Cortex of kidney (tissue), 1 donor: ENCODE measurements around the gene GPER1.
"Not testable (repeated sequence)": the region's sequence is repeated elsewhere in the genome, so short reads cannot be mapped to it uniquely, and the experiment has no call there.

ENCODE experiments used
- DNase-seq: peaks from one replicate; lab custom pipeline; 2025; lab: John Stamatoyannopoulos, UW

GPER1 gene

DNA sequence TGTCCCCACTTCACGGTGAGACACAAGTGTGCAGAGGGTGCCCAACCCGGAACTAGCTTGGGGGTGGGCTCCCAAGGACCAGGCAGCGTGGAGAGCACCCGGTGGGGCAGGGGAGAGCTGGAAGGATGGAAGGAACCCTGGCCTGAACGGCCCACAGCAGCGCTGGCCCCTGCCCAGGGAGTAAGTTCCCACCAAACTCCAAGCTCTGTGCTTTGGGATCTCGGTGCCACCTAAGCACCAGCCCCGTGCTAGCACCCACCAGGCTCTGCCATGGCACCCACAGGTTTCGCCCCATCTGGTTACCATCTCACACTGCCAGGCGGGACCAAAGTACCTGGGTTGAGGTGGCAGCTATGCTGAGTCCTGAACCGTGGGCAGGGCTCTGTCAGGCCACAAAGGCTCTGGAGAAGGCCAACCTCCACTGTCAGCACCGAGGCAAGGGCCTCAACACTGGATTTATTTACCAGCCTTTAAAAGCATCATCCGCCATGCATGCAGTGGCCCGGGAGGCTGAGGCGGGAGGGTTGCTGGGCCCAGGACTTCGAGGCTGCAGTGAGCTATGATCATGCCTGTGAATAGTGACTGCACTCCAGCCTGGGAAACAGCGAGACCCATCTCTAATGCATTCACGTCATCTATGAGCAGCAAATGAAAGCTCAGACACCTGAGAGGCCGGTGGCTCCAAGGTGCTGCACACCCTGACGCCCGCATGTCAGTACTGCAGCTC lies 16.0 kb downstream of the GPER1 start:
- DNase-seq, result no peak

DNA sequence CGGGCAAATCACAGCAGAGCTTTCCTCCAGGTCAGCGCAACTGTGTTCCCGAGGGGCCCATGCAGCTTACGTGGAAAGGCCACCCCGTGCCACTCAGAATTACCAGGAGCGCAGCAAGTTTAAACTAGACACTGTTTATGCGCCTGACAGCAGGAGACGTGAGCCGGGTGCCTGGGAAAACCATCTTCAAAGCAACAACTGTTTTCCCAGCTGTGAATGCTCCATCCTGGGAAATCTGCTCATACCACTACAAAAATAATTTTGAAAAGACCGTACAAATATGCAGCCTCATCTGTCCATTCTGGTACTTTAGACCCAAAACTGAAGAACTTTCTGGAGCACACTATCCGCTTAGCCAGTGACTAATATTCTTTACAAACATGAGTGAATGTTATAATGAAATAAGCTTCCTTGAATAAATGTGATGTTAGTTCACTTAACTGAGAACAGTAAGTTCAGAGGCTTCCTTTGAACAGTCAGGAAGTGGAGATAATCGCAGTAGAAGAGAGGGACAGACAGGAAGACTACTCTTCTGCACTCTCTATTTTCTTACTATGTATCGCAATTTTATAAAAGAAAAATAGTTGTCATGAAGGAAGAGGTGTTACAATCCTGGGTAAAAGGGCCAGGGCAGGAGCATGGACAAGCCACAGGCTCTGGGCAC lies 16.7 kb downstream of the GPER1 start:
- DNase-seq, result no peak

DNA sequence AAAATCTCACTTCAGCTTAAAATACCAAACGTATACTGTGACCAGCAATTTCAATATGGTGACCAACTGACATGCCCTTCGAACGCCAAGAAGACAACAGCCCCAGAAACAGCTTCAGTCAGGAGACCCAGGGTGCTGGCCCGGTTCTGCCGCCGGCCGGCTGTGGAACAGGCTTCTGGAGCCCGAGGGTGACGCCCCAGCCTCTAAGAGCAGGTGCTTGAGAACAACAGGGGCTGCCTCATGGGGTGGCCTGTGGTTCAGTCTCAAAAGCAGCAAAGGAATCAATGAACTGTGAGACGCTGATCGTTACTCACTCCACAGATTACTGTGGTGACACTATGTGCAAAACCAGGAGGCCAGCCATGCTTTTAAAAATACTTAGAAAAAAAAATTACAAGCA lies 17.3 kb downstream of the GPER1 start:
- DNase-seq, result no peak

DNA sequence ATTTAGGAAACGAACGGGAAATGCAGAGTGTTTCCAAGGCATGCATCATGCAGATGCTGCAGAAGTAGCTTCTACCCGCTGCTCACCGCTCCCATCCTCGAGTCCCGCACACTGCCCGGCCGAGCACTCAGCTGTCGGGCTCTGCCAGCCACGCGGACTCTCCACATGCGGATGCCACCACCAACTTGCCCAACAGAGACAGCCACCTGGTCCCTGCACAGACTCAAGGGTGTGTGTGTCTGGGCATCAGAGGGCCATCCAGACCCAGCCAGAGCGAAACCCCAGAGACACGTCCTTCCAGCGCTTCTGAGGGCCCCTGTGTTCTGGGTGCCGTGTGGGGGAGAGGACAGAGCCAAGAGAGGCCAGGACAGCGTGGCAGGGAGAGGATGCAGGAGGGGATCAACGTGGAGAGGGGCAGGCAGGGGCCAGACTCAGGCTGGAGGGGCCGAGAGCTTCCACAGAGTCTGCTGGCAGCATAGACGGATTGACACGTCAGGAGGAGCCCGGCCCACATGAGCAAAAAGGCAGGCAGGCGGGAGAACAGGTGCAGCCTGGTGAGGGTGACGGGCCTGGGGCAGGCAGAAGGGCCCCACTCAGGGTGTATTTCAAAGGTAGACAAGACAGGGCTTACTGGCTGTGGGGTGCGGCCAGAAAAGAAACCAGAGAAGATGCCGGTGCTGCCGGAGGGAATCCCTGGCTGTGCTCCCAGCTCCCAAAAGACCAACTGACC lies 18.3 kb downstream of the GPER1 start:
- DNase-seq, result no peak

DNA sequence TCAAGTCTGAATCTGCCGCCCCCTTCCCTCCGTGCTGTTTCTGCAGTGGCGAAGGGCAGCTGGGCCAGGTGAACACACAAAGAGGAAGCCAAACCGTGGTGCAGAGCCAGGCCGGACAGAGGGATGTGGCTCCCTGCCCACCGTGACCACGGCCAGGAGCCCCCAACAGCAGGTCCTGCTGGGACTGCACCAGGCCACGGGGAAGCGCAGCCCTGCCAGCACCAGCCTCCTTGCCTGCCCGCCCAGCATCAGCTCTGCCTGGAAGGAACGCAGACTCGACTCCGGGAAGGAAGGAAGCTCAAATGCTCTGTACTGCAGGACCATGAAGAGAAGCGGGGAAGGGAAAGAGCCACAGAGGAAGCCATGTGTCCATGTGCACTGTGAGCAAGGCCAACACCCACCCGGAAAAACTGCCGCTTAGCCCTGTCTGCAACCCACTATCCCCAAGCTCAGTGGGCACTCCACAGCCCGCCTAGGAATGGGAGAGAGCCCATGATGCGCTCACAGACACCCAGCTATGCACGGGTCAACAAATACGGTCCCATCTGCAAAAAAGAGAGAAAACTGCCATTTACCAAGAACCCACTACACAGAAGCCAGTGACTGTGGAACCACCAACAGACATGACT lies 19.0 kb downstream of the GPER1 start:
- DNase-seq, result no peak

DNA sequence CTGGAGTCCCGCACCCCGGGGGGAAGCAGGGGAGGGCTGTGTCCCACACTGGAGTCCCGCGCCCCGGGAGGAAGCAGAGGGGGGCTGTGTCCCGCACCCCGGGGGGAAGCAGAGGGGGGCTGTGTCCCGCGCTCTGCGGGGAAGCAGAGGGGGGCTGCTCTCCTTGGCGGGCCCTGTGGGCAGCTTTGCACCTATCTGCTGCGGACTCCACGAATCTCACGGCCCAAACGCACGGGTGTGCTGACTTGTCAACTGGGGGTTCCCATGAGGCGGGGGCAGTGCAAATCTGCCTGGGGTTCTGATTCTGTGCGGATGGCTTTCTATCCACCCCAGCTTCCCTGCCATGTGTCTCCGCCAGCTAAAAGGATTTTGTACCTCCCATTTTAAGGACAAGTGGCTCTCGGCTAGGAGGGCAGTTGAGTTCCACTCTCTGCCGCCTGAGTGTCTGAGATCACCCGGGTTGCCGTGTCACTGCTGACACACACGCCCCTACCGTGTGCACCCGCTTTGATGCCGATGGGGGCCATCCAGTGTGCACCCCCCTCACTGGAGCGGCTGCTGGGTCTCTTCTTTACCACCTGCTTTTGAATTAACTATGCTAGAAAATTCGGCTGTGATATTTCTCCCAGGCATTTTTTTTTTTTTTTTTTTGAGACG lies 20.5 kb downstream of the GPER1 start:
- no peak for DNase-seq

DNA sequence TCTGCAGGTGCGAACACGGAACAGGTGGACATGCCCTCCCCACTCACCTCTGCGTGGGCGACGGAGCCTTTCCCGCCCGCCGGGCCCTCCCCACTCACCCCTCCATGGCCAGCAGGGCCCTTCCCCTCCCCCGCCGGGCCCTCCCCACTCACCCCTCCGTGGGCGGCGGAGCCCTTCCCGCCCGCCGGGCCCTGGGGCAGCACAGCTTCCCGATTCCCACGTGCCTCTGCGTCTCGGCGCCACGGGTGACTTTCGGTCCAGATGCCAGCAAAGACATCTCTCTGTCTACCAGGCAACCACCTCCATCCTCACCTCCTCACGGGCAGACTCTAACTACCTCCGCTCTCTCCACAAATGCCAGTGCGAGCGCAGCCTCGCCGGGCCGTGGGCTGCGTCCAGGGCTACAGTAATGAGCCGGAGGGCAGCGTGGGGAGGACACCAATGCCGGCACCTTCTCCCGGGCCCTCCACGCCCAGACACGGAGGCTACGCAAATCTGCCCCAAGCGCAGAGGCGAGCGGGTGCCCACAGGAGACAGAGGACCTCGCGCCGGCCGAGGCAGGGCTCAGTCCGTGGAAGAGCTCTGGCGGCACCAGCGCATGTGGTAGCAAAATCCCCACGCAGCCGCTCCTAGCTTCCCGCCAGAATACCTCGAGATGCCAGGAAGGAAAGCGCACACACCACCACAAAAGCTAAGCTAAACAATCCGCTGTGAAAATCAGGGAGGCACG lies 21.8 kb downstream of the GPER1 start:
- no peak for DNase-seq

DNA sequence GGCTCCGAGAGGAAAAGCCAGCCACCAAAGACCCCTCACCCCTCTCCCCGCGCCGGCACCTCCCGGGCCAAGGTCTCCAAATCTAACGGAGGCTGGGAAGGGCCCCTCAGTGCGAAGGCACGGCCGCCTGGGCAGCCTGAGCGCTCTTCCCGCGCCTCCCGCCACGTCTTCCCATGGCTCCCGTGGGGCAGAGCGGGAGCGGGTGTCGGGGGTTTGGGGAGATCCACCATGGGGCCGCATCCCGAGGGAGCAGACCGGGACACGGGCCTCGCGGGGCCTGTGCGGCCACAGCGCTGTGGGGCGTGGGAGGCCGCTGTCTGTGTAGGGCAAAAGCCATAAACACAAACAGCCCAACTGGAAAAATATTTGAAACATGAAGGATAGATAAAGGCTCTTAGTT lies 22.4 kb downstream of the GPER1 start:
- DNase-seq, result no peak

DNA sequence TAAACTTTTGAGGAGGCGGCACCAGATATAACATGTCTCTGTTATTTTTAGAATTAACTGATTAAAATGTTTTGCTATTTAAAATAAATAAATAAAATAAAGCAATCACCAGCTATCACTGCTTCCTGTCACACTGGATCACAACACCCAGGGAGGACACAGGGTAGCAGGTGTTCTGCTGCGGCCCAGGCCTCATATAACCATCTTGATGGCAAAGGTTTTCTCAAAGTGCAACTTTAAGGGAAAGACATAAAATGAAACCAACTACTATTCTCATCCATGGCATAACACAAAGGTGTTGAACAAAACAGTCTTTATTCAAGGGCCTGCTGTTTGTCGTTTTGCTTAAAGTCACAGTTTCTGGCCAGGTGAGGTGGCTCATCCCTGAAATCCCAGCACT lies 23.2 kb downstream of the GPER1 start:
- DNase-seq, result no peak

DNA sequence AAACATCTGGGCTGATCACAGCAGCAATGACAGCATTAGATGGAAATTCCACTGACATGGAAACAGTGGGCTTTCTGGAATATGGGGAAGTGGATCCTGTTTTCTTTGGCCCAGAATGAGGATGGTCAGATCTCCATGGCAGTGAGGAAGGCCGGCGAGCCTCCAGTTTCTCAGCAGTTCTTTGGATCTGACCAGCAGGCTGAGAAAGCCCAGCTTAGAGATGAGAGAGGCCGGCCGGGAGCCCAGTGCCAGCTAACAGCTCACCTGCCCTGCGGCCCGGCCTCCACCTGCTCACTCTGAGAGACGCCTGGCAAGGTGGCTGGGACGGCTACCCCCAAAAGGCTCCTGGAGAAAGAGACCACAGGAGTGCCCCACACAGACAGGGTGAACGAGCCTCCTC lies 24.2 kb downstream of the GPER1 start:
- no peak for DNase-seq

DNA sequence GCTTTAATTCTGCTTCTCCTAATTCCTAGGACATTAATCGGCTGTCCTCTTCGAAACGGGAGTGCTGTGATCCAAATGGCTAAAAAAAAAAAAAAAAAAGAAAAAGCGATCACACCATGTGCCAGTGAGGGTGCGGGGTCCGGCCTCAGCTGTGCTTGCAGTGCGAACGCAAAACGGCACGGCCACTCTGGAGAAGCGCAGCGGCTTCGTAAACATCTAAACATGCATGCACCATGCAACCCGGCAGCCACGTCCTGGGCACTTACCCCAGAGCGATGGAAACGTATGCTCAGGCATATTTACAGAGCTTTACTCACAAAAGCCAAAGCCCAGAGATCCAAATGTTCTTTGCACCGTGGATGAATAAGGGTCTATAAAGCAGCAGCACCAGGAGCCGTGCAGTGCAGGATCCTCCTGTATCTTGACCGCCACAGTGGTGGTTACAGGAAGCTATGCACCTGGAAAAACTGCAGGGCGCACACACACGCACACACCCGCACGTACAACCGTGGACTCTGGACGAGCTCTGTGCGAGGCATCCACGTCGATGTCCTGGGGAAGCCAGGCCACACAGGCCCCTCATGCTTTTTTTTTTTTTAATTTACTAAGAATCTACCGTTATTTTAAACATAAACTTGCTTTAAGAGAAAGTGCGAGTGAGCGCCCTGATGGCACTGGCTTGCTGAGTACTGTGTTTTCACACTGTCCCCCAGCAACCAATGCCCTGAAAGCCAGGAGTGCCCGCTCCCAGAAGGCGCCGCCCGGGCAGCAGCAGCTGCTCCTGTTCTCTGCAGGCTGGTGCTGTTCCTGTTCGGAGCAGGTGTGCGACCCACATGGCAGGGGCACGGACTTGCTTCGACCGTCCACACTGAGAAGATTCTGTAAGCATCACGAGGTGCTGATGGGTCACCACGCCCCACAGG lies 25.0 kb downstream of the GPER1 start:
- DNase-seq, result no peak

DNA sequence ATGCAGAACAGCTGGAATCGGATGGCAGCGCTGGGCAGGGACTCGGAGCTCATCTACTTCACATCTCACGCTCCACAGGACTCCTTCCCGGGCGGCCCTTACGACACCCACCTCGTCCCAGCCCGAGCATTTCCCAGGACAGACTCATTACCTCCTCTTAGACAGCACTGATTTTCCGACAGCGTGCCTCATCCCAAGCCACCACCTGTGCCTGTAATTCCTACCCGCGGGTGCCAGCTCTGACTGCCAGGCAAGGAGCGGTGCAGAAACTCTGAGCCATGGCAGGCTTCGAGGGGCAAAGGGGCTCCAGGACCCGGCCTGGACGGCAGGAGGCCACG lies 25.6 kb downstream of the GPER1 start:
- DNase-seq, result no peak

DNA sequence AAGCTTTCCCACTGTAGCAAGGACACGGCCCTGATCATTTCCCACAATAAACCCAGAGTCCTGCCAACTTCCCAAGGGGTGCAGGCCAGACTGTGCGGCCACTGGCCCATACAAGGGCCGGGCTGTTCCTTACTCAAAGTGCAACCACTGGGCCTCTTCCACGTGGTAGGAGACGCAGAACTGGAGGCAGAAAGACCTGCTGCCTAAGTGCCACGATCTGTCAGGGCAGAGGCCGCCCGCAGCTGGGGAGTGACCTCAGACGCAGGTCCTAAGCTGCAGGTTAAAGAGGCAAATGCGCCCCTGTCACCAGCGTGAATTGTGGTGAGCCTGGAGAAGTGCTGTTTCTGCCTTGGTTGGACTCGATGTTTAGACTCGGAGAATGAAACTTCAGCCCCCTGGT lies 26.2 kb downstream of the GPER1 start:
- DNase-seq, result no peak

DNA sequence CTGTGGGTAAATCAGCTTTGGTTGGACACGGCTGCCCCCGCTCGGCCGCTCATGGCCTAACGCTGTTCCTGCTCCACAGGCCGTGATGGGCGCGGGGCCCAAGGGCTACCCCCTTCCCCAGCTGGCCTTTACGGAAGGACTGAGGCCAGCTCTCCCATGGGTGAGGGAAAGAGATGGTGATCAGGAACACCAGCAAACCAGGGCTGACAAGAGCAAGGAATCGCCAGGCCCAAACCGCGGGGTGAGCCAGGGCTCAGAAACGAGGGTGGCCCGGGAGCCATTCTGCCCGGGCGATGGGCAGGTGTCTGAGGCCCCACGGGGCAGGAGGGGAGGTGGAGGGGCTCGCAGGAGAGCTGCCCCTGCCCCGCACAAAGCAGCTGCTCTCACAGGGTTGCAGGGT lies 26.6 kb downstream of the GPER1 start:
- no peak for DNase-seq

DNA sequence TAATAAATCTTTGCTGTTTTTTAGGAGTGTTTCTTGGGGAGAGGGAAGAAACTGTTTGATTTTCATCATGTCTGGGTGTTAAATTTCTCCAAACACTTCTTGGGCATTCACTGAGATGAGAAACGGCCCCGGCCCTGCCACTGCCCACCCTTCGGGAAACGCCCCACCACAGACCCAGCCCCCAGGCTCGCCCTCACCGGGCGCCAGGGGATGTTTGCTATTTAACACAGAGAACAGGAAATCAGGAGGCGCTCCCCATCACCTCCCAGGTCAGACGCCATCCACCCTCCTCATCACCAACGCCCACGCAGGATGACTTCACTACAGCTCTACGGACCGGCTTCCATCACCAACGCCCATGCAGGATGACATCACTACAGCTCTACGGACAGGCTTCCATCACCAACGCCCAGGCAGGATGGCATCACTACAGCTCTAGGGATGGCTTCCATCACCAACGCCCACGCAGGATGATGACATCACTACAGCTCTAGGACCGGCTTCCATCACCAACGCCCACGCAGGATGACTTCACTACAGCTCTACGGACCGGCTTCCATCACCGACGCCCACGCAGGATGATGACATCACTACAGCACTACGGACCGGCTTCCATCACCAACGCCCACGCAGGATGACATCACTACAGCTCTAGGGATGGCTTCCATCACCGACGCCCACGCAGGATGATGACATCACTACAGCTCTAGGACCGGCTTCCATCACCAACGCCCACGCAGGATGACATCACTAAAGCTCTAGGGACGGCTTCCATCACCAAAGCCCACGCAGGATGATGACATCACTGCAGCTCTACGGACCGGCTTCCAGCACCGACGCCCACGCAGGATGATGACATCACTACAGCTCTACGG lies 27.5 kb downstream of the GPER1 start:
- not testable (repeated sequence) for DNase-seq

DNA sequence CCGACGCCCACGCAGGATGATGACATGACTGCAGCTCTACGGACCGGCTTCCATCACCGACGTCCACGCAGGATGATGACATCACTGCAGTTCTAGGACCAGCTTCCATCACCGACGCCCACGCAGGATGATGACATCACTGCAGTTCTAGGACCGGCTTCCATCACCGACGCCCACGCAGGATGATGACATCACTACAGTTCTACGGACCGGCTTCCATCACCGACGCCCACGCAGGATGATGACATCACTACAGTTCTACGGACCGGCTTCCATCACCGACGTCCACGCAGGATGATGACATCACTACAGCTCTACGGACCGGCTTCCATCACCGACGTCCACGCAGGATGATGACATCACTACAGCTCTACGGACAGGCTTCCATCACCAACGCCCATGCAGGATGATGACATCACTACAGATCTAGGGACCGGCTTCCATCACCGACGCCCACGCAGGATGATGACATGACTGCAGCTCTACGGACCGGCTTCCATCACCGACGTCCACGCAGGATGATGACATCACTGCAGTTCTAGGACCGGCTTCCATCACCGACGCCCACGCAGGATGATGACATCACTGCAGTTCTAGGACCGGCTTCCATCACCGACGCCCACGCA lies 28.6 kb downstream of the GPER1 start:
- DNase-seq, result not testable (repeated sequence)

DNA sequence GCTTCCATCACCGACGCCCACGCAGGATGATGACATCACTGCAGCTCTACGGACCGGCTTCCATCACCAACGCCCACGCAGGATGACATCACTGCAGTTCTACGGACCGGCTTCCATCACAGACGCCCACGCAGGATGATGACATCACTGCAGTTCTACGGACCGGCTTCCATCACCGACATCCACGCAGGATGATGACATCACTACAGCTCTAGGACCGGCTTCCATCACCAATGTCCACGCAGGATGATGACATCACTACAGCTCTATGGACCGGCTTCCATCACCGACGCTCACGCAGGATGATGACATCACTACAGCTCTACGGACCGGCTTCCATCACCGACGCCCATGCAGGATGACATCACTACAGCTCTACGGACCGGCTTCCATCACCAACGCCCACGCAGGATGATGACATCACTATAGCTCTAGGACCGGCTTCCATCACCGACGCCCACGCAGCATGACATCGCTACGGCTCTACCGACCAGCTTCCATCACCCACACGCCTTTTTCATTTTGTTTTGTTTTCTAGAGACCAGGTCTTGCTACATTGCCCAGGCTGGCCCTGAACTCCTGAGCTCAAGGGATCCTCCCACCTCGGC lies 29.5 kb downstream of the GPER1 start:
- DNase-seq, result no peak

DNA sequence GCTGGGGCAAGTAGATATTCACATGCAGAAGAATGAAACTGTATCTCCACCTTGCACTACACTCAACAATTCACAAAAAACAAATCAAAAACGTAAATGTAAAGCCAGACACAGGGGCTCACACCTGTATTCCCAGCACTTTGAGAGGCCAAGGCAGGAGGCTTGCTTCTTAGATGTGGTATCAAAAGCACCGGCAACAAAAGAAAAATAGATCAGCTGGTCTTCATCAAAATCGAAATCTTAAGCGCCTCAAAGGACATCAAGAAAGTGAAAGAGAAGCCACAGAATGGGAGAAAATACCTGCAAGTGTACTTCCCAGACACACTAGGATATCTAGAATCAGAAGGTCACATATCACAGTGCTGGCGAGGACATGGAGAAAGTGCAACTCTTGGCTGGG lies 31.3 kb downstream of the GPER1 start:
- no peak for DNase-seq

DNA sequence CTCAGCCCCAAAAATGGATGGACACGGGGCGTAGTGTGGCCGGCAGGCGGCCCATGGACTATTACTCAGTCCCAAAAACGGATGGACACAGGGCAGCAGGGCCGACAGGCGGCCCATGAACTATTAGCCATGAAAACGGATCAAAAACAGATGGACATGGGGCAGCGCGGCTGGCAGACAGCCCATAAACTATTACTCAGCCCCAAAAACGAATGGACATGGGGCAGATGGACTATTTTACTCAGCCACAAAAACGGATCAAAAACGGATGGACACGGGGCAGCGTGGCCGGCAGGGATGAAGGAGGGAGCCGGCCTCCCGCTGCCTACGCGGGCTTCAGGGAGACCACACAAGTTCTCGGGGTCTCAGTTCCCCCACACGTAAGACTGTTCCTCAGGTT lies 32.9 kb downstream of the GPER1 start:
- no peak for DNase-seq
